Measurements from ENCODE around the gene TOP3B.

TOP3B gene

DNA sequence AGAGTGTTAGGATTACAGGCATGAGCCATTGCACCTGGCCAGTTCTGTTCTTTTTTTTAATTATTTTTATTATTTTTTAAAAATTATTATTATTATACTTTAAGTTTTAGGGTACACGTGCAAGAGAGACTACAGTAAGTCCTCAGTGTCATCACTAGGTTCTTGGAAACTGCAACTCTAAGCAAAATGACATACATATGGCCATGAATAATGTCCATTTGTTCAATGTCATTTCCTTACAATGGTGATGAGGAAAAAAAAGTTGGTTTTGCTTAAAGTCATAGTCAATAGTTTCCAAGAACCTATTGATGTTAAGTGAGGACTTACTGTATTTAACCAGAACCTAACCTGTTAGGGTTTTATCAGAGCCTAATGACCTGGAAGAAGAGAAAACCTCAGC, 29.4 kb upstream of the TOP3B start:
- TF ChIP-seq, protein P1, sequence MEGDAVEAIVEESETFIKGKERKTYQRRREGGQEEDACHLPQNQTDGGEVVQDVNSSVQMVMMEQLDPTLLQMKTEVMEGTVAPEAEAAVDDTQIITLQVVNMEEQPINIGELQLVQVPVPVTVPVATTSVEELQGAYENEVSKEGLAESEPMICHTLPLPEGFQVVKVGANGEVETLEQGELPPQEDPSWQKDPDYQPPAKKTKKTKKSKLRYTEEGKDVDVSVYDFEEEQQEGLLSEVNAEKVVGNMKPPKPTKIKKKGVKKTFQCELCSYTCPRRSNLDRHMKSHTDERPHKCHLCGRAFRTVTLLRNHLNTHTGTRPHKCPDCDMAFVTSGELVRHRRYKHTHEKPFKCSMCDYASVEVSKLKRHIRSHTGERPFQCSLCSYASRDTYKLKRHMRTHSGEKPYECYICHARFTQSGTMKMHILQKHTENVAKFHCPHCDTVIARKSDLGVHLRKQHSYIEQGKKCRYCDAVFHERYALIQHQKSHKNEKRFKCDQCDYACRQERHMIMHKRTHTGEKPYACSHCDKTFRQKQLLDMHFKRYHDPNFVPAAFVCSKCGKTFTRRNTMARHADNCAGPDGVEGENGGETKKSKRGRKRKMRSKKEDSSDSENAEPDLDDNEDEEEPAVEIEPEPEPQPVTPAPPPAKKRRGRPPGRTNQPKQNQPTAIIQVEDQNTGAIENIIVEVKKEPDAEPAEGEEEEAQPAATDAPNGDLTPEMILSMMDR (IDR thresholded peaks at IDR 0.05; ENCODE audit: insufficient read depth, low read length, missing control alignments) = no peak
- ChIA-PET CTCF (no interaction called here), POLR2A (no interaction called here)
- H3K4me3 ChIP-seq (ENCODE audit: low read depth, low read length) = no peak overlapping the region
- DNase-seq (ENCODE audit: low read depth, low spot score) = no peak

DNA sequence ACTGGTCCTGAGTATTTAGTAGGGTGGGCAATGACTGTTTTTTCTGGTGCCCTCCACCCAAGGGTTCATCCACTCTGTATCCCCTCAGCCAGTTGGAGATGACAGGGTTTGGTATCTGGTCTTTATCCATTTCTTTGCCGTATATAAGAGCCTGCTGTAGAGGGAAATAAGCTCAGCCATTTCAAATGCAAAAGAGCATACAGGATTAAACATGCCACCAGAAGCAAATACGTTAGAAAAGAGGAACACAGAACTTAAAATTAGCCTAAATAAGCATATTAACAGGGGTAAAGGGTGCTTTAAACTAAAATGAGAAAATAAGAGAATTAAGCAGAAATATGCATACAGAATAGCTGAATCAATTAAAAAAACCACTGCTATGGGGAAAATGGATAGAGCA, 27.8 kb upstream of the TOP3B start:
- TF ChIP-seq, protein P1 (IDR thresholded peaks at IDR 0.05; ENCODE audit: insufficient read depth, low read length, missing control alignments) = no peak
- no peak overlapping the region for H3K4me3 ChIP-seq (ENCODE audit: low read depth, low read length)
- ChIA-PET CTCF (interaction anchor here (0.8 to 1.5 kb wide), 2 partner anchors 9 to 38 kb away, joined by 3 read pairs; no protein-coding TSS in a partner anchor), POLR2A (no interaction called here)
- no peak for DNase-seq (ENCODE audit: low read depth, low spot score)

DNA sequence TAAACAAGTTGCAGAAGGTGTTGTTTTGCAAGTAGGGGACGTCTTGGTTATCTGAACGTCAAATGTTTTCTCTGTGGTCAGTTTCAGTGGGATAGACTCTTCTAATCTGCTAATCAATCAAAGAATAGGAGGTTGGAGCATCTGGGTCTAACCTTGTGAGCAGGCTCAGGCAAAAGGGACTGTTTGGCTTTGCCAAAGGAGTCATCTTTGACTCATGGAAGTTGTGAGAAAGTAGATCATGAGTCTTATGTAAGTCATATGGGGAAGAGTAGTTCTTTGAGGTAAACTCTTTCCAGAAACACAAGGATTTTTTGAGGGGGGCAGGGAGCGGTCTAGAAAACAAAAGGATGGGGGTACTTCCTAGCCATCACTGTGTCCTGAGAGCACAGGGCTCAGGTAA, 27.1 kb upstream of the TOP3B start:
- DNase-seq (ENCODE audit: low read depth, low spot score) = no peak
- ChIA-PET CTCF (interaction anchor here (1.5 kb wide), 1 partner anchor 37 kb away, joined by 3 read pairs; no protein-coding TSS in a partner anchor), POLR2A (no interaction called here)
- no peak overlapping the region for H3K4me3 ChIP-seq (ENCODE audit: low read depth, low read length)
- TF ChIP-seq, protein P1 (IDR thresholded peaks at IDR 0.05; ENCODE audit: insufficient read depth, low read length, missing control alignments) = no peak

DNA sequence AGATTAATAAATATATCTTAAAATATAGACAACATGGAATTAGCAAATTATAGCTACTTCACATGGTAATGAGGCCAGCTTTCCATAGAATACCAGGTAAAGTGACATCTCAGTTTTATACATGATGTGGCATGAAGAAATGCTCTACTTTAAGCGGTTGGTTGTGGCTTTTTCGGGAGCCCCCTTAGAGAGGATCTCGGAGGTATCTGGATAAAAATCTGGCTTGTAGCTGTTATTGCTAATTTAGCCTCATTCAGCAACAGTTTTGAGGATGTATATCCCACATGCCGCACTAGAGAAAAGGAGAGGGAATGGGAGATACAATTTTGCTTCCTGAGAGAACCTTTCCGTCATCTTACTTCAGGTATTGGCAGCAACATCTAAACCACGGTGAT, 24.0 kb upstream of the TOP3B start:
- H3K4me3 ChIP-seq (ENCODE audit: low read depth, low read length) = no peak overlapping the region
- POLR2A ChIA-PET = no interaction called here
- TF ChIP-seq, protein P1 (IDR thresholded peaks at IDR 0.05; ENCODE audit: insufficient read depth, low read length, missing control alignments) = no peak
- no peak for DNase-seq (ENCODE audit: low read depth, low spot score)
- CTCF ChIA-PET = interaction anchor here (1.2 to 1.8 kb wide), 2 partner anchors 16 to 55 kb away, joined by 3 to 7 read pairs; no protein-coding TSS in a partner anchor

DNA sequence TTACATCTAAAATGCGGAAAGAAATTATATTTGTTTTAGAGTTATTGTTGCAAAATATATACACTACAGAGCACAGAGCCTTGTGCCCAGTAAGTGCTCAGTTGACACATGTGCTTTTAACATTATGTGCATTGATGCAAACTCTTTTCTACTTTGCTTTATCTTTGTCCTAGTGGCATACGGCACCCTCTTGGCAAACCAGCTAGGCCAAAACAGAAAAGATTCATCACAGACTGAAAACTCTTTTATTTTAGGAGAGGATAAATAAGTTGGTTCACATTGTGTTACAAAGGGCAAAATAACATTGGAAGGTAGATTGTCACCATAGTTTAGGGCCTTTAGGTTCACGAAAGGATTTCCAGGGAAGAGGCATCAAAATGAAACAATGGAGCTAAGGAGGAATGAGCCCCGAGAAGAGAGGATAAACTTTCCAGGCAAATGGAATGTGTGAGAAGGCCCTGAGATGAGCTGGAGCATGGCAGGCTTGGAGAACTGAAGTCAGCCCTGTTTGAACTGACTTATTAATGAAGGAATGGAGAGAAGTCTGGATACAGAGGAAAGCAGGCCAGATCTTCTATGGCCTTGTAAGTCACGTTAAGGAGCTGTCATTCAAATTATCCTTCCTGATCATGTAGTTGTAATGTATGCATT, 23.5 kb upstream of the TOP3B start:
- ChIA-PET CTCF (interaction anchor here (1.2 to 1.8 kb wide), 2 partner anchors 15 to 55 kb away, joined by 3 to 7 read pairs; no protein-coding TSS in a partner anchor), POLR2A (no interaction called here)
- DNase-seq (ENCODE audit: low read depth, low spot score) = no peak
- TF ChIP-seq, protein P1 (IDR thresholded peaks at IDR 0.05; ENCODE audit: insufficient read depth, low read length, missing control alignments) = no peak
- no peak overlapping the region for H3K4me3 ChIP-seq (ENCODE audit: low read depth, low read length)

DNA sequence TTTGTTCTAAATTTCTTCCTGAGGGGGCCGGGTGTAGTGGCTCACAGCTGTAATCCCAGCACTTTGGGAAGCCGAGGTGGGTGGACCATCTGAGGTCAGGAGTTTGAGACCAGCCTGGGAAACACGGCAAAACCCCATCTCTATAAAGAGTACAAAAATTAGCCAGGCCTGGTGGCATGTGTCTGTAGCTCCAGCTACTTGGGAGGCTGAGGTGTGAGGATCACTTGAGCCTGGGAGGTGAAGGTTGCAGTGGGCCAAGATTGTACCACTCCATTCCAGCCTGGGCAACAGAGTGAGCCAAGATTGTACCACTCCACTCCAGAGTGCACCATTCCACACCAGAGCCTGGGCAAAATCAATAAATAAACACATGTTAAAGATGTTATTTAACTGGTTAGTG, 20.6 kb upstream of the TOP3B start:
- ChIA-PET CTCF (no interaction called here), POLR2A (no interaction called here)
- H3K4me3 ChIP-seq (ENCODE audit: low read depth, low read length) = no peak overlapping the region
- DNase-seq (ENCODE audit: low read depth, low spot score) = no peak
- TF ChIP-seq, protein P1 (IDR thresholded peaks at IDR 0.05; ENCODE audit: insufficient read depth, low read length, missing control alignments) = no peak

Measured in AG04449 (cell line).